Measurements from ENCODE around the gene GJB1.

The GJB1 gene

DNA sequence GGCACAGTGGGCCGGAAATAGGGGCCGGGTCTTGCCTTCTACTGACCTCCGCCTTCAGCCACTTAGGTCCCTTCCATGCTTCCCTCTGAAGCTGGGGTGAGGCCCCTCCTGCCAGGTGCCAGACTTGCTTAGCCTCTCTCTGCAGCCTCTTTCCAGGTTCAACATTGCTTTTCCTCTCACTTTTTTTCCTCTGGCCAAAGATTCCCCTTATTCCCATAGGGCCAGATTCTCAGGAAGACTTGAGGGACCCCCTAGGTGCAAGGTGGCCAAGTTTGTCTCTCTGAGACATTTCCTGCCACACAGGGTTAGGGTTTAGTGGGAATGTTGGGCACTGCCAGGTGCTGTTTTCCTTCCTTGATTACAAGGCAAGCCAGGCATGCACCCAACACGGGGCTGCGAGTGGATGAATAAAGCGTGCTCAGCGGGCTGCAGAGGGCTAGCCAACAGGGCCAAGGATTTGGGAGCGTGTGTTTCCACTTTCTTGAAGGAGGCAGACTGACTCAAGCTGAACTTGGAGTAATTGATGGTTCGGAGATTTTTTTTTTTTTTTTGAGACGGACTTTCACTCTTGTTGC, 7.6 kb upstream of the GJB1 start:
- DNase-seq: no peak

DNA sequence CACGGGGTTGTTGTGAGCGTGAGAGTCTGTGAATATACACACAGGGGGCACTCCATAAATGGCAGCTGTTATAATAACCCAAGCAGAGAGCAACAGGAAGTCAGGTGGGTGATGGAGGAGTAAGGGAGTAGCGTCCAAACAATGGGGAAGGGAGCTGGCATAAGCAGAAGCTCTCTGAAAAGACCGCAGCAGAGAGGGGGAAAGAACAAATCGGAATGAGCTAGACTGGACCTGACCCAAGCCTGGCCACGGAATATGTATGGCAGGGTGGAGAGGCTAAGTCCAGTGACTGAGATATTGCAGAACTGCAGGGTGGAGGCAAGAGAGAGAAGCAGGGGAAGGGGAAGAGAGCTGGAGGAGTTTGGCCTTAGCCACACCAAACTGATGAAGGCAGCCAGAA, 6.5 kb upstream of the GJB1 start:
- no peak for DNase-seq

DNA sequence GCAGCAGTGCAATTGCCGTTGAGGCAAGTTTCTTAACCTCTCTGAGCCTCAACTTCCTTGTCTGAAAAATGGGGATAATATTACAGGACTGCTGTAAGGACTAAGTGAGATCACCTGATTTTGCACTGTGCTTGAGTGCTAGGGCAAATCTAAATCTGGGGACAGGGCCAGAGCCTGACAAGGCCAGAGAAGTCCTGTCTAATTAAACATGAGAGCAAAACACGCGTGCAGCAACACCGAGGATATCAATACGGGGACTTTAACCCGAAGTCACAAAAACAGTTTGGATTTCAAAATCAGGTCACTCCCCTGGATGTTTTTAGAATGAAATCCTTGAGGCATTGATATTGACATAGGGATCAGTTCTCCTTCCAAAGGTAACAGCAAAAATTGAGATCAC, 5.7 kb upstream of the GJB1 start:
- DNase-seq: no peak

DNA sequence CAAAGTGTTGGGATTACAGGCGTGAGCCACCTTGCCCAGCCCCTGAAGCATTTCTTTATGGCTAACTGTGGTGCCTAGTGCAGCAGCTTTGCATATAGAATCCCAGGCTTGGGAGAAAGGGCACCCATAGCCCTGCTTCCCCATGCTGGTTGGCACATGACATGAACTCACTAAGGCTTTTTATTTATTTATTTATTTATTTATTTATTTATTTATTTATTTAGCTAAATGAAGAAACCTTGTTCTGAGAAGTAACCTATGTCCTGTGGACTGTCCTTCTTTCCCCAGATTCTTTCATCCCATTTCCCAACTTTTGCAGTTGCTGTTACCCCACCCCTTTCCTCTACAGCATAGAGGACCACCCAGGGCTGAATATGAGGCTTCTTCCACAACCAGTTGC, 1.9 kb upstream of the GJB1 start:
- no peak for DNase-seq

DNA sequence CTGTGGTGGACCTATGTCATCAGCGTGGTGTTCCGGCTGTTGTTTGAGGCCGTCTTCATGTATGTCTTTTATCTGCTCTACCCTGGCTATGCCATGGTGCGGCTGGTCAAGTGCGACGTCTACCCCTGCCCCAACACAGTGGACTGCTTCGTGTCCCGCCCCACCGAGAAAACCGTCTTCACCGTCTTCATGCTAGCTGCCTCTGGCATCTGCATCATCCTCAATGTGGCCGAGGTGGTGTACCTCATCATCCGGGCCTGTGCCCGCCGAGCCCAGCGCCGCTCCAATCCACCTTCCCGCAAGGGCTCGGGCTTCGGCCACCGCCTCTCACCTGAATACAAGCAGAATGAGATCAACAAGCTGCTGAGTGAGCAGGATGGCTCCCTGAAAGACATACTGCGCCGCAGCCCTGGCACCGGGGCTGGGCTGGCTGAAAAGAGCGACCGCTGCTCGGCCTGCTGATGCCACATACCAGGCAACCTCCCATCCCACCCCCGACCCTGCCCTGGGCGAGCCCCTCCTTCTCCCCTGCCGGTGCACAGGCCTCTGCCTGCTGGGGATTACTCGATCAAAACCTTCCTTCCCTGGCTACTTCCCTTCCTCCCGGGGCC, 1.2 kb downstream of the GJB1 start:
- no peak for DNase-seq

DNA sequence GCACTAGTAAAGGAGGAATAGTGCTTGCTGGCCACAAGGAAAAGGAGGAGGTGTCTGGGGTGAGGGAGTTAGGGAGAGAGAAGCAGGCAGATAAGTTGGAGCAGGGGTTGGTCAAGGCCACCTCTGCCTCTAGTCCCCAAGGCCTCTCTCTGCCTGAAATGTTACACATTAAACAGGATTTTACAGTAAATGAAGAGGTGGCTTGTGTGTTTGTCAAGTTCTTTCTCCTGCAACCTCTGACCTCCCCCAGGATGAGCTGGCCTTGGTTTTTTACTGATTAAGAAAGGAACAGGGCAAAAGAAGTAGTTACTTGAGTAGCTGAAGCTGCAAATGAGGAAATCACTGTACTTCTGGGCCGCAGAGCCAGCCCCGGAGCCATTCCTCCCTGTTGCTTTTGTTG, 2.0 kb downstream of the GJB1 start:
- no peak for DNase-seq

DNA sequence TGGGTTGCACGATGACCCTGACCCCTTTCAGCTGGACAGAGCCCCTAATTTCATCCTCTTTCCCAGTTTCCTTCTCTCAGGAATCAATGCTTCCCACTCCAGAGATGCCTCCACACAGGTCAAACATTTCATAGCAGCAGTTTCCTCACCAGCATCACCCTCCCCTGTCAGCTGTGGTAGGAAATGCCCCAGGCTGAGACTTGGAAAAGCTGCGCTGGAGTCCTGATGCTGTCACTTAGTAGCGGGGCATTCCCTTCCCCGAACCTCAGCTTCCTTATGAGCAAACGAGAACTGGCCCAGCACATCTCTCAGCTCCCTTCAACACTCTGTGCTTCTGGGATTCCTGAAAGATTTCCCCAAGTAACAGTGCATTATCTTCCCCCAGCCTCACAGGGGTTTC, 2.7 kb downstream of the GJB1 start:
- no peak for DNase-seq

DNA sequence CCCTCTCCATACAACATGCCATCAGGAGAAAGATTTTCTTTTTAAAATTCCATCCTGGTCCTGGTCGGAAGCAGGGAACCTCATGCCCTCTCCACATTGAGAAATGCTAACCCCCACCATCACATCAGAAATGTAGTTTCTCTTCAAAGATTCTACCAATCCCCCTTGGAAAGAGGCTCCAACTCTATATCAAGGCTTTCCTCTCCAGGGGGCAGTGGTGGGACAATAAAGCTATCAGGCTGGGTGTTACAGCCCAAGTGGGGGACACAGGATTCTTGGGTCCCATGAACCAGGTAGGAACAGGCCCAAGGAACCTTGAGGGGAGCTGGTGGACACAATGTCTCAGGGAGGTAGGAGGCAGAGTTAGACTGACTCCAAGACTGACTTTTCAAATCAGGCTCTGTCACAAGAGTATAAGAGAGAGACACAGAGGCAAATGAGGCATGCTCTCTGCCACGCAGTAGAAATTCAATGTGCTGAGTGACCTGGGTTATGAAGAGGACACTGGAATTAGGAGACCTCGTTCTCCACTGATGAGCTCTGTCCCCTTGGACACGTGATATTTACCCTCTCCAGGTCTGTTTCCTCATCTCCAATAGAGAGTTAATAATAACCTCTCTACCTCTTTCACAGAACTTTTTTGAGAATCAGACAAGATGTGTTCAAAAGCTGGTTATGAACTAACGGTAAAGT, 4.5 kb downstream of the GJB1 start:
- DNase-seq: no peak

DNA sequence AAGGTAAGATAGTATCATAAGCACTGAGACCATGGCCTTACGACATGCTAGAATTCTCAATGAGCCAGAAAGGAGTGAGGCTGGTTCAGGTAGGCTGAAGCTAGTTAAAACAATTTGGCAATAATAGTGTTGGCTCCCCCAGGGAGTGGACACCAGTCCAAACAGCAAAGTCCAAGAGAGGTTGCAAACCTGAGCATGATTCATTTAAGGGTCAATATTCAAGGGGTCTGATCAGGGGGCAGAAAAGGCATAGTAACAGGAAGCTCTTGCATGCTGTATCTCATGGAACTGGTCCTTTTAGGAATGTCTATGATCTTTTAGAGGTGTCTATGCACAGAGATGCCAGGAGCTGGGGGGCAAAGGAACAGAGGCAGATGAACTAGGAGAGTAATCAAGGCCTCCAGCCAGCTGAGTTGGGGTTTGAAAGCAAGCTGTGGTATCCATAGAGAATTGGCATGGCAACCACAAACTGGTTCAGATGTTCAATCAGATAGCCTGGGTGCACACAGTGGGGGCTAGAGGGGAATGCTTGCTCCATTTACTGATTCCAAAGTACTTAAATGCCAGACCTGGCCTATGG, 5.1 kb downstream of the GJB1 start:
- no peak for DNase-seq

DNA sequence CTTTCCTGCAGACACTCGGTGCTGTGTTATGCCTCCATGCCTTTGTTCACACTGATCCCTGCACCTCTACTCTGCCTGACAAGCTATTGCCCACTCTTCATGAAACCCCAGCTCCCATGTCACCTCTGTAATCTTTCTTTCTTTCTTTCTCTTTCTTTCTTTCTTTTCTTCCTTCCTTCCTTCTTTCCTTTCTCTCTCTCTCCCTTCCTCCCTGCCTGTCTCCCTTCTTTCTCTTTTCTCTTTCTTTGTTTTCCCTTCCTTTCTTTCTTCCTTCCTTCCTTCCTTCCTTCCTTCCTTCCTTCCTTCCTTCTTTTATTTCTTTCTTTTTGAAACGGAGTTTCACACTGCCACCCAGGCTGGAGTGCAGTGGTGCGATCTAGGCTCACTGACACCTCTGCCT, 12.5 kb downstream of the GJB1 start:
- DNase-seq: no peak

DNA sequence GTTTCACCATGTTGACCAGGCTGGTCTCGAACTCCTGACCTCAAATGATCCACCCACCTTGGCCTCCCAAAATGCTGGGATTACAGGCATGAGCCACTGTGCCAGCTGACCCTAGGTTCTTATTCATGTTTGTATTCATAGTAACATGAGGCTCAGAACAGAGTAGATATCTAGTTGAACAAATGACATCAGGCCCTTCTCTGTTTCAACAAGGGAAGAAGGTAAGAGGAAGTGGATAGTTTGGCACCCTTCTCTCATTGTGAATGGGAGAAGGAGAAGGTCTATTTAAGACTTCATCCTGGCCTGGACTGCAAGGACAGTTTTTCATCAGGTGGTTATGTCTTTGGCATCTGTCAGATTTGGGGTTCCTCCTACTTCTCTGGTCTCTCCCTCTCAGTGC, 13.8 kb downstream of the GJB1 start:
- DNase-seq: no peak

DNA sequence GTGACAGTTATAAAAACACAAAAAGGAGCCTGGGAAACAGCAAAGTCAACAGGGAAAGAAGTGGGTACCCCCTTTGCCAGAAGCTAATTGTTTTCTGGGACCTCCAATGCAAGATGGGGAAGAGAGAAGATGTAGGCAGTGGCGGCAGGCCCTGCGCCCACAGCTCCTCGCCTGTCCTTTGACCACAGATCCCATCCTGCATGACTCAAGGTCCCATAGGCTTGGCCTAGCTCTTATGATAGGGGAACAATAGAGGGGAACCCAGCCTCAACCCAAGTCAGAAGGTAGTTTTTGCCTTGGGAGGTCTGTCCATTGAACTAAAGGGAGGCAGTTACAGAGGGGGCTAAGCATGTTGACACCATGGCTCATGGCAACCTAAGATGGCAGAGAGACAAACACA, 16.8 kb downstream of the GJB1 start:
- DNase-seq: no peak

DNA sequence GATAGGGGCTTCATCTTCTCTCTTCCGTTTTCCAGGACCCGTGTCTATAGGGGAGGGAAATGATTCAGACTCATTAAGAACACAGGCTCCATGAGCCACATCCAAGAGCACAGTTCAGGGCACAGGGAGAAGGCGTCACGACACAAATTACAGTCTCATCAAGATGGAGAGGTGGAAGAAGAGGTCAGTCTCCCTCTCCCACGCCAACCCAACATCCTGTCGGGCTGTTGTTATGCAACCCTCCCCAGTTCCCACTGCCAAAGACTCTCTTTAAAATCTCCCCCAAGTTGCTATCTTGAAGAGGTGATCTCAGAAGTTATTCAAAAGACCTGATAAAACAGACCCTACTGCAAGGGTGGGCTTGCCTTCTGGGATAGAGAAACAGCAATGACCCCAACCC, 18.3 kb downstream of the GJB1 start:
- DNase-seq: no peak

DNA sequence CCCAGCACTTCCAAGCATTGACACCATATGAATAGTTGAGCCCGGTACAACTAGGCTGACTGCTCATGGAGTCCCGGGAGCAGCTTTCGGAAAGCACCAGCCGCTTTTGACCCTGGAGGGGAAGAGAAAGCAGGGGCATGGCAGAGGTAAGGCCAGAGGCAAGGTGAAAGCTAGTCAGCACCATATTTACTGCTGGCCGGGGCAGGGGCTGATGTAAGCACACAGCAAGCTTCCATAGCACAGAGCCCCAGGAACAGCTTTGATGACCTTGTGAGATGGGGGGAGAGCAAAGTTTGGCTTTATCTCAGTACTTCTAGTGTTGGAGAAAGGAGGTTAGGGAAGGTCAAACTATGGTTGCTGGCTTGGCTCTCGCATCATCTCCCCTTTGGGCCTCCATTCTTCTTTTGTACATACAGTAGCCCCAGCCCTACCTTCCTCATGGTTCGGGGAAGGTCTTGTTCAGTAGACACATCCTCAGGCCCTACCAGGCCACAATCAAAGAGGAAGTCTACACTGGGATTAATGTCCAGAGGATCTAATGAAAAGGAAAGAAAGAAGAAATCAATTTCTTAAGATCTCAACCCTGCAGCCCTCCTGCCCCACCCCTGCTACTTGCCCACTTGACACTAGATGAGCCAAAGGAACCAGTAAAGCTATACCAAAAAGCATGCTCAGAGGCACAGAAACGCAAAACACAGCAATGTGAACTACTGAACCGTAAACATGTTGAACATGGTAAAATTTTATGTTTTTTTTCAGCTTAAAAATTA, 21.5 kb downstream of the GJB1 start:
- DNase-seq: no peak

DNA sequence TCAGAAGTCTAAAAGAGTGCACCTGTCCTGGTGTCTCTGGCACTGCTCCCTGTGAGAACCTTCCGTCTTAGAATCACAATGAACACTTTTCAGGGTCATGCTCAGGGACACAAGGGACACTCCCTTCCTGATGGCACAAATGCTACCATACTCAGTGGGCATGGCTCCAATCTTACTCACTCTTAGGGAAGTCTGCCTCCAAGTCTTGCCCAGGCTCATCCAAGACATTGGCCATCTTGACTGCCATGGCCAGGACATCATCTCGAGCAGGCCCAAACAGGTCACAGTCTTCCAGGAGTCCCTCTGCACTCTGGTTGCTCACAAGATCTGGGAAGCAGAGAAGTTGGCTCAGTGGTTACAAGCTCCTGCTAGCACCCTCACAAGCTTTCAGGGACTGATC, 22.1 kb downstream of the GJB1 start:
- DNase-seq: no peak

DNA sequence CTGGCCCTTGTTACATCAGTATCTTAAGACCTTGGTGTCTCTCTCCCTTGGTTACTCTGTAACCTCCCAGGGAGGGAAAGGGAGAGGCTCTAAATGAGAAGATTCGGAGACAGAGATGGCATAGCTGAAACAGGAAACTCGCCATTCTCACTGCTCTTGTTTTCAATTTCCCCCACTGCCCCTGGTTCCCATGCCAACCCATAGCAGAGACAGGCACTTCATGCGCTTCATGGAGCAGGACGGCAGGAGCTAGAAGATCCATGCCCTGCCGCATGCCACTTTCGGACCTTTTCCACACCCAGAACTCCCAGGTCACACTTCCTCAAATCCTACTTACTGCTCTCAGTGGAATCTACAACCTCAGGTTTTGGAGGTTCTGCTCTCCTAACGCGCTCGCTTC, 27.8 kb downstream of the GJB1 start:
- DNase-seq: no peak

DNA sequence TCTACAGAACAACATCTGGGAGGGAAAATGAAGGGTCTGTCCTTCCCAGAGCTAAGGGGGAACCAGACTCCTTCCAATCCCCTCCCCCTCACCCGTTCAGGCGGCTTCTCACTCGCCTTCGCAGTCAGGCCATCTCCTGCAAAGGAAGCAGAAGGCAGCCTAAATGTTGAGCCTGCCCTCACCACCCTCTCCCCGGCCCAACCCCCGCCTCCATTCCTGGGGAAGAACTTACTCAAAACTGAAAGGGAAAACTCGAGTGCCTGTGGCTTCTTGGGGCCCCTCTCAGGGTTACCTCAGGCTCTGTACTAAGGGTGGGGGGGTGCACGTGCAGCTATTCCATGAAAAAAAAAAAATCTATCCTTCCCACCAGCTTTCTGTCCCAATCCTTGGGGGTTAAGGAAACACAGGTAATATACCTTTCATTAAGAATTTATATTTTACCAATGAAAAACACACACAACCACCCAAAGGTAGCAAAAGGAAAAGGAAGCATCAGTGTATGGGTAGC, 28.5 kb downstream of the GJB1 start:
- no peak for DNase-seq

DNA sequence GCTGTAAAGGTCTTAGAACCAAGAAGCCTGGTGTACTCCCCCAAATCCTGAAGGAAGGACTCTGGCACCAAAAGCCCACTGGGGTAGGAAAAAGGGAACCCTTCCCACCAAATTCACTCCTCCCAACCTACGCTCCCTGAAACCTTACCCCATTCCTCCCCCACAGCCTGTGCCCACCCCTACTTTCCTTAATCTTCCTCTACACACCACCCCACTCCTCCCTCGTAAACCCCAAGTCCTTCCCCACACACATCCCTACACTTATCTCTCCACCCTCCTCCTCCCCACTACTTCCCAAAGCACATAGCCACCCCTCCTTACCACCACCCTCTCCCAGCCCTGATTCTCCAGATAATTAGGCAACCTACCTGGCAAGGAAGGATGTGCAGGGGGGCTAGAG, 29.2 kb downstream of the GJB1 start:
- DNase-seq: no peak

DNA sequence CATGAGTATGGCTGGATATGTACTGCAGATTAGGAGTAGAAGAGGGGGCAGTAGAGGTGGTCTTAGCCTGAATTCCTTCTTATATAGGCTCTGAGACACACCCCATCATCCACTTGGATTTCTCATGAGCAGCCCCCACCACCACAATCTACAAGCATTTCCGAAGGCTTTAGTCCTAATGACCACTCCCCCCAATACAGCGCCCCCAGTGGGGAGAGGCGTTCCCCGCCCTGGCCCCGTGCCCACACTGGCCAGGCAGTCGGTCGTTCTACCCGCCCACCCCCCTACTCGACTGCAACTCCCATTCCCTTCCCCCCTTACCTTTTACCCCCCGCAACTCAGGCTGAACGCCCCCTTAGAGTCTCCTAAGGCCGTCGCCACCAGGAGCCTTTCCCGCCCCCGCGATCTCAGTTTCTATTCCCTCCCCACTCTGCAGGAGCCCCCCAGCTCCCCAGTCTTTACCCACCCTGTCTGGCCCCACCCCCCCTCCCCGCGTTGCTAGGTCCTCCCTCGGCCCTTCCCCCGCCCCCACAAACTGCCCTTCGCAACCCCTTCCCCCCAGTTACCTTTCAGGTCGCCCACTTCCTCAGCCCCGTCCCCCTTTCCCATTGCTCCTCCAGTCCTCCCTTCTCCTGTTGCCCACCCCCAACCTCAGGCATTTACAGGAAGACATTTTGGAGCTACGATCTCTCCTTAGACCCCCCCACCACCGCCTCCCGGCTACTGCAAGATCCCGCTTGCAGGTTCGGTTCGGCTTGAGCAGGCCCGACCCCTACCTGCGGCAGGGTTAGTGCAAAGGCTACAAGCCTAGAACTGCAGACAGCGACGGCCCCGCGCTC, 30.4 kb downstream of the GJB1 start:
- DNase-seq: peak; percentile 67

DNA sequence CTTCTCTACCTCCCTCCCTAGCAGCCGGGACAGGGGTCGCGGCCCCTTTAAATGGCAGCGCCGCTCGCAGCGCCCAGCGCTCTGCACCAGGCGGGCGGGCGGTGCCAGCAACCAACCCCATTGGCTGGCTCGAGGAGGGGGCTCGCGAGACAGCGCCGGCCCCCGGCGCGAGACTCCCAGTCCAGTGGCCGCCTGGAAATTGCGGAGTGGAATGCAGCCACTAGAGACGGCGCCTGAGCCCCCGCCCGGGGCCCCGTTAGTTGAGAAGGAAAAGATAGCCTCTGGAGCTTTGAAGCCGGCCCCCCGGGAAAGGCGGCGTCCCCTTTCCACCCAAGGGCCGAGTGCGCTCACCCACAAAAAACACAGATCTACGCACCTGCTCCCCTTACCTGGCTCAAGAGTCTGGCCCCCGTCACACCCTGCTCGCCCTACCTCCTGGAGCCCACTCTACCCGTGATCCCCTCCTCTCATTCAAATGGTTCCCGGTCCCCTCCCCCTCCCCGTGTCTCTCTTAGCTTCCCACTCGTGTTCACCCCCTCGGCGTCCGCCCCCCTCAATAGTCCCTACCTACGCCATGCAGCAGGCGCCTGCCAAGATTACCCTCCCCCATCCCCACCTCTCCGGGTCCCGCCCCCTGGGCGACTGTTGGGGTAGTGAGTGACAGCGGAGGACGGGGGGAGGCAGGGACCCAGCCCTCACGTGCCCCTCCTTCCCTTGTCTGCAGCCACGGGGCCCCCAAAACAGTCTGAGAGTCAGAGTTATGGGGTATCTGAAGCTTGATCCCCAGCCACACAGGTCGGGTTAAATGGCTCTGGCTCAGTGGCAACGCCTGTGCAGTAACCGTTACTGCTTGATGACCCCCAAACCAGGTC, 31.3 kb downstream of the GJB1 start, which contains the start of gene ZMYM3:
Gene ZMYM3 (minus strand): TSS at position 49 of the 872 bp plus-strand sequence. CDS start 885 bp downstream, outside the sequence.
- DNase-seq: peak; percentile 91

DNA sequence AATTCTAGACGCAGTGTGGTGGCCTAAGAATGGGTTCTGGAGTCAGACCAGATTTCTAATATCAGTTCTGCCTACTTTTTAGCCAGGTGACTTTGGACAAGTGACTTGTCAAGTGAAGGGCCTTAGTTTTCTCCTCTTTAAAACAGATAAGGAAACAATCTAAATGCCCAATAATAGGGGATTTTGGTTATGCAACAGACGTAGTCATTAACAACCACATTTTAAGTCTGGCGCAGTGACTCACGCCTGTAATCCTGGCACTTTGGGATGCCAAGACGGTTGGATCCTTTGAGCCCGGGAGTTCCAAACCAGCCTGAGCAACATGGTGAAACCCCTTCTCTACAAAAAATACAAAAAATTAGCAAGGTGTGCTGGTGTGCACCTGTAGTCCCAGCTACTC, 33.0 kb downstream of the GJB1 start:
- DNase-seq: no peak

Measured in left hindlimb (tissue), 1 donor.